Measurements from ENCODE around the gene GPR160.

DNA sequence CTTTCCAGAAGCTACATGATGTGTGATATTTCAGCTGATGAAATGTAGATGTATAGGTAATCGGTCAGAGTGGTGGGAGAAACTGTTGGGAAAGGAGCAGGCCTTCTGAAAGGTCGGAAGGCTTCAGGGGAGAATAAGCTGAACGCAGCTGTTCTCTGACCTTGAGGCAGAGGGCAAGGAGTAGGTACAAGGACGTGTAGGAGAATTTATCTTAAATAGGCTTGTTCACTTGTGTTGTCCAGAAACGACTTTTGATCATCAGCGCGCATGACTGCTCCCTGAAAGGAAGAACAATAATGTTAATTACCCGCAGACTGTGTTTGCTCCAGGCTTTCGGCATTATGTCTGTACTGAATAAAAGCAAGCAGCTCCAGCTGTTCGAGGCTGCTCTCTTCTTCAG is 39.6 kb downstream of the GPR160 start:
- TF ChIP-seq, protein P1, sequence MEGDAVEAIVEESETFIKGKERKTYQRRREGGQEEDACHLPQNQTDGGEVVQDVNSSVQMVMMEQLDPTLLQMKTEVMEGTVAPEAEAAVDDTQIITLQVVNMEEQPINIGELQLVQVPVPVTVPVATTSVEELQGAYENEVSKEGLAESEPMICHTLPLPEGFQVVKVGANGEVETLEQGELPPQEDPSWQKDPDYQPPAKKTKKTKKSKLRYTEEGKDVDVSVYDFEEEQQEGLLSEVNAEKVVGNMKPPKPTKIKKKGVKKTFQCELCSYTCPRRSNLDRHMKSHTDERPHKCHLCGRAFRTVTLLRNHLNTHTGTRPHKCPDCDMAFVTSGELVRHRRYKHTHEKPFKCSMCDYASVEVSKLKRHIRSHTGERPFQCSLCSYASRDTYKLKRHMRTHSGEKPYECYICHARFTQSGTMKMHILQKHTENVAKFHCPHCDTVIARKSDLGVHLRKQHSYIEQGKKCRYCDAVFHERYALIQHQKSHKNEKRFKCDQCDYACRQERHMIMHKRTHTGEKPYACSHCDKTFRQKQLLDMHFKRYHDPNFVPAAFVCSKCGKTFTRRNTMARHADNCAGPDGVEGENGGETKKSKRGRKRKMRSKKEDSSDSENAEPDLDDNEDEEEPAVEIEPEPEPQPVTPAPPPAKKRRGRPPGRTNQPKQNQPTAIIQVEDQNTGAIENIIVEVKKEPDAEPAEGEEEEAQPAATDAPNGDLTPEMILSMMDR (conservative IDR thresholded peaks at IDR 0.05; ENCODE audit: low read depth in 2 of 2): no peak
- TF ChIP-seq EZH2phosphoT487 (IDR thresholded peaks at IDR 0.05; ENCODE audit: unreplicated experiment) (no peak), CREB1 (CRISPR knock-in tag; IDR thresholded peaks at IDR 0.05; ENCODE audit: low read depth) (no peak), JUNB (IDR thresholded peaks at IDR 0.05; ENCODE audit: unreplicated experiment) (no peak), POLR2AphosphoS5 (IDR thresholded peaks at IDR 0.05; ENCODE audit: low read depth) (no peak), REST (IDR thresholded peaks at IDR 0.05; ENCODE audit: unreplicated experiment) (no peak), EZH2 (IDR thresholded peaks at IDR 0.05; ENCODE audit: low read depth, unreplicated experiment) (no peak)

All from GM23338 (cell line).